NCI-H146 treated with DMSO at 0.1 percent for 48 hours (cell line): Measurements from ENCODE around the gene BBX.
"Not testable (repeated sequence)": the region's sequence is repeated elsewhere in the genome, so short reads cannot be mapped to it uniquely, and the experiment has no call there.

Source experiments
- DNase-seq: peaks from one replicate; lab custom pipeline; 2025; ENCODE audit not compliant: unreplicated experiment; lab: John Stamatoyannopoulos, UW

The BBX gene

DNA sequence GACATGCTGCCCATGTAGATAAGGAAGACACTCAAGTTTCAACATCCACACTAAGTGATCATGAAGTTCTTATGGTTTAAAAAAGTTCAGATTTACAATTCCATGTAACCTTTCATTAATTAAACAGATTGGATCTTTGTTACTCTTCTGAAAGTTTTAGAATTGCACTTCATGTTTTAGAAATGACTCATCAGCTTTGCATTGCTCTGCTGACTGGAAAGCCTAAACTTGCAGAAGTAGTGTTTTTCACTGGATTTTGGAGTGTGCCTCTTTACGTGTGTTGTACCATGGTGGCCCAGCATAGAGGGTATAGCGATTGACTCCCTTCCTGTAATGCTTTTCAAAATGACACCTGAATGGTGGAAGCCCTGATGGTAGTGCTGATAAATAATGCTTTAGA, 157.9 kb downstream of the BBX start:
- no peak for DNase-seq

DNA sequence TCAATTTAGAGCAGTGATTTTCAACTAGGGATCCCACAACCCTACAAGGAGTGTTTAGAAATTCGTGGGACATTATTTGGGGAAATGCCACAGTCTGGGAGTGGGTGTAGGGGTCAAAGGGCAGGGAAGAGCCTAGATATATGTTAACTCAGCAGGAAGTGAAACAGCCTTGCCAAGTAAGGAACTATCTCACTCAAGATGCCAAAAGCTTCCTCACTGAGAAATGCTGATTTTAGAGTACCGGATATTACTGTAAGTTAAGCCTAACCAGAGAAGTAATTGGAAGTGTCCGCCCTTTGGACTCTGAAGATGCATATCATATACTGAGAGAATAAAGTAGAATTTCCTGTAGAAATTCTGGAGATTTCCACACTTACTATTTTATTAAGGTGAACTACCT, 158.6 kb downstream of the BBX start:
- no peak for DNase-seq

DNA sequence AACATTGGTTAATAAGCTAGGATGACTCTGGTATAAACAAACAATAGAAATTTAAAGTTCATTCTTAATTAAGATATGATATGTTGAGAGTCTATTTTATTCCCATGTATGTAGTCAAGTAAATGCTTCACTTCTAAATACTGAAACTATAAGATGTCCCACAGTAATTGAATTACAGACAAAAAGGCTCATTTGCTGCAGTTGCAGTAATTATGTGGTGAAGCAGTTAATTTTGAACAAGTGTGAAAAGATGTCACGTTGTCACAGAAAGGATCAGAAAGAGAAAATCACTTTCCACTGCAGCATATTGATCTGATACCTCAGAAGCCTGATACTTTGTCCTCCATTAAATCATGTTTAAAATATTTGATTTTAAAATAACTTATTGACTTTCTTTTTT, 159.8 kb downstream of the BBX start:
- no peak for DNase-seq

DNA sequence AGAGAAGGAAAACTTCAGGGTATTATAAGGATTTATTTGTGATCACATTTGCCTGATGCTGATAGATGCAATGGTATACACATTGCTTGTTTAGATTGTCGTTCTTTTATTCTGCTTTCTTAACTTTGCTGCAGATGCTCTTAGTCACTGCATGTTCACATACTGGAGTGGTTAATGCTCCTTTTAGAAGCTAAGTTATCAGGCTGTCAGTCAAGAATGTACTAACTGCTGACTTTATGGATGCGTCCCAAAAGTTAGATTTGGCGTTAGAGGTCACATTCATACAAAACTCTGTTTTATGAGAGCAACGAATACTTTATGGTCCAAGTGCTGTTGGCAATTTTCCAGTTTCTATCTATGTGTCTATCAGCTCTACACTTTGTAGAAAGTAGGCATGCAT, 160.7 kb downstream of the BBX start:
- no peak for DNase-seq

DNA sequence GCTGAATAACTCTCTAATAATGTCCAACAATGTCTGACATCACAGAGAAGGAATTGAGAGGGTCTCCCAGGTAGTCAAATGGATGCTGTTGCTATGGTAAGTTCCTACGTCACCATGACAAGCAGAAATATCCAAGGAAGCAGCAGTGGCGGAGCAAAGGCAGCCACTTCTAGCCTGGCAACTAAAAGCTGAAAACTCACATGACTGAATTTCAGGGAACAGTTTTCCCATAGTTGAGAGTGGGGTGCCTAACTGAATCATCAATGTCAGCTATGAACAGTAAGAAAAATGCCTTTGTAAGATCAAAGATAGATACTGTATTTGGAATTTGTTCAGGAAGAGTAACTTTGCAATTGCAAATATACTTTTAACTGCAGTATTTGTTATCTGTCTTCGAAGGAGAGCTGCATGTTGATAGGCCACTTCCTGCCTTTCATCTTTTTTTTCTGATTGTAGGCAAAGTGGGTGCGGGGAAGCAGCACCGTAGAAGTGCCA, 161.7 kb downstream of the BBX start:
- DNase-seq: no peak

DNA sequence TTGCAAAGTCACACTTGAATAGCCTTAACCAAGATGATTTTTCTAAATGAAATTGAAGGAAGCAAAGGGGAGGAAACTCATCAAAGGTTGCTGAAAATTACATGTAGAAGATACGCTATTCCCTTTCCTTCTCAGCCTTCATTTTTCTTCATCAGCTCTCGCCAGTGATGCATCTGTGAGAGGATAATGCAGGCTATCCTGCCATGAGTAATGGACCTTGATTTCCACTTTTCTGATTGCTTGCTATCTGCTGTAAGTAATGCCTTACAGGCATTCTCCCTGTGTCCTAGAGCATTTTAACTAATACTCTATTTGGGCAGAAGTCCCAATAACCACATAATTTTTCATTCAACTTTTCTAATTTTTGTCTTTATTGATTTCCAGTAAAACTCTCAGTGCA, 162.6 kb downstream of the BBX start:
- no peak for DNase-seq

DNA sequence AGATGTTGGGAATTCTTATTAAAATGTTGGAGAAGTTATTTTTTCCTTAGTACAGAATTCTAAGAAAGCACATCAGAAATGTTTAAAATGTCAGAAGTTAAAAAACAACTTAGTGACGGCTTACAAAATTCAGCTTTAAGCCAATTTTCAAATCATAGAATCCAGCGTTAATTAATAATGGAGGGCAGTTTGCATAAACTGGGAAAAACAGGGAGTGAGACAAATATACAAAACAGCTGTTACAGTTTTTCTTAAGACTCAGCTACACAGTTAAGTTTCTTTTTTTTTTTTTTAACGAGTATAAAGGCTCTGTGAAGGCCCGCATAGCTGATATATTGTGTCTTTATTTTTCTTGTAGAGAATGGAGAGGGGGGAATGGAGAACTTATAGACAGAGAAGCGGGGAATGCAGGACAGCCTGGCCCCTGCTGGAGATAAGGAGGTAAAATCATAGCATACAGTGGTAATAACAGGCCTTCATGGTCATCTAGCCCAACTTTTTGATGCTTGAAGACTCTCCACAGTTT, 164.4 kb downstream of the BBX start:
- DNase-seq: no peak

DNA sequence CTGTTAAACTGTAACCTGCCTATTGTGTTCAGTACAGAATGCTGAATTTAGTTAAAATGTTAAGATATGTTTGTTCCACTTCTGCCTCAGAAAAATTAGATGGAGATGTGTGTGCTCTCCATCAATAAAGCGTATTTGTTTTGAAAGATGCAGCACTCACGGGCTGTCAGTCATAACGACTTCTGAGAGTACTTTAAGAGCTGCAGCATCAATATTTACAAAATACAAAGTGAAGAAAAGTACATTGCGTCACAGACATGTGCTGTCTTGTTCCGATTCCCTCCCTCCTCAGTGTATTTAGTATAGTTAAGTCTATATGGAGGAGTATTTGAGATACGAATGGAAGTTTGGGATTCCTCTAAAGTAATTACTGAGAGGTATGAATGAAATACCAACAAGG, 166.6 kb downstream of the BBX start:
- no peak for DNase-seq

DNA sequence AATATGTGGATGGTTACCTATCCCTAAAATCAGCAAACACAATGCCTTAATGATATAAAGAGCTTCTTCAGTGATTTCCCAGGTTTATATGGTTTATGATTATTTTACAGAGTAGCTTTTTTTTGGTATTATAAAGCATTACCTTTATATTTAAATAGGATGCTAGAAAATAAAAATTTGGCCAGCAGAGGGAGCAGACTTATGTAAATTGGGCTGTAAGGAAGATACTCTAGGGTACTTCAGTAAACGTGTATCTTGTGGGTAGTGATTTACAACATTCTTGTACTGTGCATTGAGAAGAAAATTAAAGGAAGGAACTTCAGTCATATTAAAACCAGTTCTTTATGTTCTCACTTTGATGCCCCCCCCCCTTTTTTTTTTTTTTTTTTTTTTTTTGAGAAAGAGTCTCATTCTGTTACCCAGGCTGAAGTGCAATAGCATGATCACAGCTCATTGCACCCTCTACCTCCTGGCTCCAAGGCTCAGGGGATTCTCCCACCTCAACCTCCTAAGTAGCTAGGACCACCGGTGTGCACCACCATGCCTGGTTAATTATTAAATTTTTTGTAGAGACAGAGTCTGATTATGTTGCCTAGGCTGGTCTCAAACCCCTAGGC, 167.9 kb downstream of the BBX start:
- DNase-seq: peak; percentile 58

DNA sequence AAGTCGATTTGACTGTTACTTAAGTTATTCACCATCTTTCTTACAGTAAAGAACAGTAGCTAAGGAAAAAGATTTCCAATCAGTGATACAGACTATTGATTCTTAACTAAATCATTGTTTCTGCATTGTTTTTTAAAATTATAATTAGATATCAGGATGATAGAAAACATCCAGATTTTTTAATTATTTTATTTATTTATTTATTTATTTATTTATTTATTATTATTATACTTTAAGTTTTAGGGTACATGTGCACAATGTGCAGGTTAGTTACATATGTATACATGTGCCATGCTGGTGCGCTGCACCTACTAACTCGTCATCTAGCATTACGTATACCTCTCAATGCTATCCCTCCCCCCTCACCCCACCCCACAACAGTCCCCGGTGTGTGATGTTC, 169.2 kb downstream of the BBX start:
- DNase-seq: not testable (repeated sequence)

DNA sequence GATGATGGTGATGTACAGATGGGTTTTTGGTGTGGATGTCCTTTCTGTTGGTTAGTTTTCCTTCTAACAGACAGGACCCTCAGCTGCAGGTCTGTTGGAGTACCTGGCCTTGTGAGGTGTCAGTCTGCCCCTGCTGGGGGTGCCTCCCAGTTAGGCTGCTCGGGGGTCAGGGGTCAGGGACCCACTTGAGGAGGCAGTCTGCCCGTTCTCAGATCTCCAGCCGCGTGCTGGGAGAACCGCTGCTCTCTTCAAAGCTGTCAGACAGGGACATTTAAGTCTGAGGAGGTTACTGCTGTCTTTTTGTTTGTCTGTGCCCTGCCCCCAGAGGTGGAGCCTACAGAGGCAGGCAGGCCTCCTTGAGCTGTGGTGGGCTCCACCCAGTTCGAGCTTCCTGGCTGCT, 174.6 kb downstream of the BBX start:
- not testable (repeated sequence) for DNase-seq

DNA sequence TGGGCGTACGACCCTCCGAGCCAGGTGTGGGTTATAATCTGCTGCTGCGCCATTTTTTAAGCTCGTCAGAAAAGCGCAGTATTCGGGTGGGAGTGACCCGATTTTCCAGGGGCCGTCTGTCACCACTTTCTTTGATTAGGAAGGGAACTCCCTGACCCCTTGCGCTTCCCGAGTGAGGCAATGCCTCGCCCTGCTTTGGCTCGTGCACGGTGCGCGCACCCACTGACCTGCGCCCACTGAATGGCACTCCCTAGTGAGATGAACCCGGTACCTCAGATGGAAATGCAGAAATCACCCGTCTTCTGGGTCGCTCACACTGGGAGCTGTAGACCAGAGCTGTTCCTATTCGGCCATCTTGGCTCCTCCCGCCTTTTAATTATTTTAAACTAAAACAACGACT, 175.1 kb downstream of the BBX start:
- DNase-seq: not testable (repeated sequence)

DNA sequence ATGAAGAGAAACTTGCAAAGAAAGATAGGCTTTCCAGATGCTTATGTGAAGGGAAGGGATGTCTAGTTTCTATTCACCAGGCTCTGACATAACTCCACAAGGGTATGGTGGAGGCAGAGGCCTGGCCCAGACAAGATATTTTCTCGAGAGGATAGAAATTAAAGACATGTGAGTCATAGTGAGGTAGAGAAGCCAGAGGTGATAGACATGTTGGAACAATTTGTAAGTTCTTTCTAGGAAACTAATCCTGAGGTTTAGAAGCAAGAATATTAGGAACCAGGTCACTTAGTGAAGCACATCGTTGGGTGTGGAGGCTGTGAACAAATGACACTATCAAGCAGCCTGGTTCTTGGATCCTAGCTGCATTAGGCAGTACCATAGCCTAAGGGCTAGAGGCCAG, 176.9 kb downstream of the BBX start:
- DNase-seq: no peak

DNA sequence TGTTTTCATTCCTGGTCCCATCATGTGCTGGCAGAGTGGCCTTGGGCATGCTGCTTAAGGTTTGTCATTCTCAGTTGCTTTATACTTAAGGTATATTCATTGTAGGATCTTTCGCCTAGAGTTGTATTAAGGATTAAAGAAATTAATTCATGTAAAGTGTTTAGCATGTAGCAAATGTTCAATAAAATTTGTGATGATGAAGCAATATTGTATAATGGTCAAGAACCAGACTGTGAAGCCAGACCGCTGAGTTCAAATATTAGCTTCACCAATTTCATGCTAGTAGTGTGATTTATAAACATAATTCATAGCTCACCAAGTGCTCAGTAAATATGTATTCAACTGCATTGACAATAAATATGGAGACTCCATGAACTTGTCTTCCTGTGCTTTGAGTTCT, 178.5 kb downstream of the BBX start:
- DNase-seq: no peak

DNA sequence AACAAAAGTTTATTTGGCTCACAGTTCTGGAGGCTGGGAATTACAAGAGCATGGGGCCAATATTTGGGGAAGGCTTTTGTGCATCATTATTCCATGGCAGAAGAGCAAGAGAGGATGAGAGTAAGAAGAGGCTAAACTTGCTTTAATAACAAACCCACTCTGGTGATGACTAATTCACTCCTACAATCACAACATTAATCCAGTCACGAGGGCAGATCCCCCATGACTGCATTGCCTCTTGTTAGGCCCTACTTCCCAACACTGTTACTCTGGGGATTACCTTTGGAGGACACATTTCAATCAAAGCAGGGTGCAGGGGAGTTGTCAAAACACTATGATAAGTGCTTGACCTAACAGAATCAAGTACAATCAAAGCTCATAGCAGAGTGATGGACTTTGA, 181.7 kb downstream of the BBX start:
- DNase-seq: no peak

DNA sequence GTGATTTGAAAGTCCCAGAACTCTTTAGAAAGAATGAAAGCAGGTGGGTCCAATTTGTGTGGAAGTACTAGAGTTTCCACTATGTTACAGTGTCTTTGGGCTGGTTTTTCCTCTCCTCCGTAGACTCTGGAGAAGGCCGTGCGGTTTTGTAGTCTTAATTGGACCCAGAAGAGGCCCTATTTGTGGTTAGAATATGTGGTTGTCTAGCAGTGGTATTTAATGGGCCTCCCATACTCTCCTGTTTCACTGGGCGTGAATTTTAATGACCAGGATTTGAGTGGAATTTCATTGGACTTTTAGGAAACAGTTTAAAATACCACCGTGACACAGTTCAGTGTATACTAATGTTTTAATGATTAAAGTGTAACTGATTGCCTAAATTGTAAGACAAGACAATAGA, 182.3 kb downstream of the BBX start:
- no peak for DNase-seq

DNA sequence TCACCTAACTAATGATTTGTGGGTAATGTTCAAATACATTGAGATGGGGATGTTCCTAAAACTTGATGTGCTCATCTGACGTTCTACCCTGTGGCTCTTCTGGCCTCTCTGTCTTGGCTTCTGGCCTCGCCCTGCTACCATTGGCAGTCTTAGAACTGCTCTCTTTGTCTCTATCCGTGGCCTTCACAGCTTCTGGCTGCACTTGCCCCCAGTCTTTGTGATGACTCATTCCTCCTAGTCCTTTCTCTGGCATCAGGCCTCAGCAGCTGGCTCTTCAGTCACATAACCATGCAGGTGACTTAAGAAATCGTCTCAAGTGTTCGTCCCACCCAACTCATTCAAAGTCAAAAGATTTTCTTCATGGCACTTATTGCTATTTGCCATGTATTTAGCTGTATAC, 188.1 kb downstream of the BBX start:
- no peak for DNase-seq

DNA sequence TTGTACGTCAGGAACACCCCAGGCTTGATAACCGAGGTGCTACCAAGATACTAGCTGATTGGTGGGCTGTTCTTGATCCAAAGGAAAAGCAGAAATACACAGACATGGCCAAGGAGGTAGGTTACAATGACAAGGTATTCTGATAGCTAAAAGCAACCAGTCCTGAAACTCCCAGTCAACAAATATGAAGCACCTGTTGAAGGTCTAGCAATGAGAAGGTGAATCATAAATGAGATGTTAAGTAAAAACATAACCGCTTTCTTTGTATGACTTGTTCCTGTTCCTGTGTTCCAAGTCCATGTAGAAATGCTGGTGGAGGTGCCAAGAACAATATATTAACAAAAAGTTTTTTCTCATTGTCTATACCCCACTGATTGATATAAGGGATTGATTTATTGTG, 194.0 kb downstream of the BBX start:
- no peak for DNase-seq

DNA sequence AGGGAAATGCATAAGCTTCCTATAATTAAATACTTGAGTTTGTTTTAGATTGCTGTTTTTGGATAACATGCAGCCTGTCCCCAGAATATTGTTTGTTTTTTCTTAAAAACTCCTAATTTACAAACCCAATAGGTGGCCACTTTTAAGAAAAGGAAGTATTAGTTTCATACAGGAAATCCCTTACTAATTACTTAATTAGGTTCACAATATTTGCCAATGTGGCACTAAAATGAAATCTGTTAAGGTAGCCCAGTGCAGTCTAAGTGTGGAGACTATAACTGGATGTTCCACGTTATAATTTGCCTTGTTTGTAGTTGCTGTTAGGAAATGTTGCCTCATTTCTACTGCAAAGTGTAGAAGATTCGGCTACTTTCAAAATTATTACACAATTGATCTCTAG, 195.8 kb downstream of the BBX start:
- peak; percentile 42 for DNase-seq

DNA sequence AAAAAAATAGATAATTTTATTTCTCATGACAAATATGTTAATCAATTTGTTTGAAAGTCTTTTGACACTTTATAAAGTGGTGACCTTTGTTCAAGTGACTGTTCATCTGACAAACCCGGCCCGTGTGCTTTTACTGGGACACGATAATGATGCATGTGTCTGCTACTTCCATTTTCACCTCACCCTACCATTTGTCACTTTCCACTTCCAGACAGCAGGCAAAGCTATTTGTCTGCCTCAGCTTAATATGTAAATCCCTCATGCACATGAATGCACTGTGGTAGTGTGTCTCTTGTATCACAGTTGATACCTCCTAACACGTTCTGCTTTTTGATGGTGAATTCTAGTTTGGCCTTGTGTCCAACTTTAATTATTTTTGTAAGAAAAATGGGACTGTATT, 204.3 kb downstream of the BBX start:
- no peak for DNase-seq

DNA sequence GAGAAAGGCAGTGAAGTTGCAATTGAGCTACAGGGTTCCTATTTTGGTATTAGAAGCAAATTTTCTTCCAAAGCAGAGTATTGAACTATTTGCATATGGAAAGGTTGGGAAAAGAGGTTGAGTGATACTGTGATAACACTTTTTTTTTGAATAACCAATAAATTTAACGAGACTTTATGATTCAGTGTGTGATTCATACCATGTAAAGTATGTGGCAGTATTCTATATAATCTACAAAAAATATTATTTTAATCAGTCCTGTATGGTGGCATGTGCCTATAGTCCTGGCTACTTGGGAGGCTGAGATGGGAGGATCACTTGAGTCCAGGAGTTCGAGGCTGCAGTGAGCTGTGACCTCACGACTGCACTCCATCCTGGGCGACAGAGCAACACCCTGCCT, 206.9 kb downstream of the BBX start:
- no peak for DNase-seq

DNA sequence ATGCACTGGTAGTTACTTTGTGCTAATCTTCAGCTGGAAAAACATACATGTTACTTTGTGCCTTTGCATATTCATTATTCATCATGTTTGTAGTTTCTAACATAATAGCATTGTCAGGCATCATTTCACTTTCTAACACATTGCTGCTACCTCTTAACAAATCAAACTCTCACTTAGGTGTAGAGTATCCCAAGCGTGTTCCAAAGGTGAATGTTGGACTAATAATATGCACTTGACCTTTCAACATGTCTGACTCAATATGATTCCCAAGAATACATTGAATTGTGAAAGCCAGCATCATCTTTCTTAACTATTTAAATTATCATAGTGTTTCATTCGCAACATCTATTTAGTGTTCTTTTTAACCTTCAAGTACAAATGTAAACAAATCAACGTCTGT, 211.6 kb downstream of the BBX start:
- DNase-seq: no peak

DNA sequence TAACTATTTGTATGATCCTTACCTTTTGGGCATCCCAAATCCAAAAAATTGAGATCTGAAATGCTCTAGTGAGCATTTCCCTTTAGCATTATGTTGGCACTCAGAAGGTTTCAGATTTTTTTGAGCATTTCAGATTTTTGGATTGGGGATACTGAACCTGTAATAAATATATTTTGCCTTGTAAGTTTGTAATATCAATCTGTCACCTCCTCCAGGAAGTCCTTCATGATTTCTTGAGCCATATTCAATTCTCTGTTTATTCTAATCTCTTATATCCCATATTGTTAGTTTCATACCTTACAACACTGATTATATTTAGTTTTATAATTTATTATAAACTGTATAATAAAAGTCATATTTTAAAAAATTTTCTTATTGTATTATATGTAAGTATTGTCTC, 215.2 kb downstream of the BBX start:
- no peak for DNase-seq
